Tibial artery (tissue), 4 donors: ENCODE results near the gene DVL2.

ENCODE experiments used
- DNase-seq, 2 donors: peaks; one replicate each; pipeline ENCODE4 v3.0.0-alpha.2; 2019
- H3K27ac ChIP-seq, 2 donors: fragments of 200-600 bp; sonication (generic) in 1 of 2; 1 replicate in 1 of 2; 2 replicates in 1 of 2; pipeline ENCODE4 v1.5.1; 2018 to 2019; ENCODE audit warnings: mild to moderate bottlenecking in 1 of 2
- H3K27me3 ChIP-seq, 2 donors: fragments of 200-600 bp; sonication (generic) in 1 of 2; one replicate each; pipeline versions ENCODE4 v1.5.1 to v1.6.0; 2016 to 2019
- H3K36me3 ChIP-seq, 3 donors: fragments of 200-600 bp; sonication (generic) in 2 of 3; one replicate each; pipeline ENCODE4 v1.5.1; 2016 to 2019; ENCODE audit warnings: mild to moderate bottlenecking in 2 of 3
- H3K4me1 ChIP-seq, 4 donors: fragments of 200-600 bp; sonication (generic) in 2 of 4; 1 replicate in 3 of 4; 2 replicates in 1 of 4; pipeline ENCODE4 v1.5.1; 2016 to 2019
- H3K4me3 ChIP-seq, 2 donors: fragments of 200-600 bp; sonication (generic) in 1 of 2; 1 replicate in 1 of 2; 2 replicates in 1 of 2; pipeline ENCODE4 v1.5.1; 2018 to 2019; ENCODE audit warnings: mild to moderate bottlenecking in 2 of 2
- H3K9me3 ChIP-seq, 3 donors: fragments of 200-600 bp; sonication (generic) in 1 of 3; one replicate each; pipeline ENCODE4 v1.5.1; 2016 to 2019
- intact Hi-C: fragments of 100-400 bp; cut with DNase I; formaldehyde crosslinking; loops from one replicate; pipeline ENCODE4 v1.15.0; 2023; ENCODE audit warnings: low total_unique reads
- TF ChIP-seq, protein P1 (sequence below), 2 experiments: fragments of 200-600 bp in 1 of 2; fragments of 450-650 bp in 1 of 2; IDR thresholded peaks; one replicate each; pipeline ENCODE4 v1.5.1; 2017 to 2019; ENCODE audit warnings: antibody characterized with exemption in 2 of 2, mild to moderate bottlenecking in 1 of 2, moderate library complexity in 1 of 2

DVL2 gene

DNA sequence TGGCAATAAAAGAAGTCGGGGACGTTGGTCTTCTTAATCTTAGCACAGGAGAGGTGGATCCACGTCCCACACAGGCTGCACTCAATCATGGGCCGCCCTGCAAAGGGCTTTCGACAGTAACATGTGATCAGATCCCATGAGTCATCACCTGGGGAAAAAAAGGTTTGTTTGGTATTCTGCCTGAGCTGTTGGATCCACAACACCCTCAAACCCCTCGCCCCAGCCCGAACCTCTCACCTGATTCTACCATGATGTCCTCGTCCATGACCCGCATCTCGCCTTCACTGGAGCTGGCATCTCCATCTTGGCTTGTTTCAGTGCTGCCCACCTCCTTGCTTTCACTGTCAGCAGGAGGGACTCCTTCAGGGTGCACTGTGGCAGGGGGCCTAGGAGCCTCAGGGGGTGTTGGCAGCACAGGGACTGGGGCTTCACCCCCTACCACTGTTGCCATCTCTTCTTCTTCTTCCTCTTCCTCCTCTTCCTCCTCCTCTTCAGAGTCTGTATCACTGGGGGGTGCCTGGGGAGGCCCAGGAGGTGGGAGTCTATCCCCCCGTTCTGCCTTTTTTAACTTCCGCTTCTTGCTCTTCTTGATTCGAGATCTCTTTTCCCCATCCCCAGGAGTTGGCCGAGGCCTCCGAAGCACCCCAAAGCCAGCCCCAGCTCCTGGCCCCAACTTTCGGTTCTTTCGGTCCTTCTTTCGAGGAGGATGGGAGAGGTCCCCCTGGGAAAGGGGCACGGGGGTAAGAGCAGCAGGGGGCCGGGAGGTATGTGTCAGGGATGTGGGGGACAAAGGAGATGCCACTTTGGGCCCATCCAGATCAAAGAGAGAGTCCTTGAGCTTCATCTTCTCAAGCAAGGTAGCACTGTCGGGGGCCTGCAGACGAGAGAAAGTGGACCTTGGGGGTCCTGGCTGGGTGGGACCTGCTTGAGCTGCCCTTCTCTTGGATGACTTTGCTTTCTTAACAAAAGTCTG lies 1.7 kb upstream of the DVL2 start:
- Histone ChIP-seq H3K27ac (peak overlapping the region in 1 of 2 donors; percentile 12), H3K4me3 (no peak overlapping the region), H3K36me3 (peaks cover 10 to 27% (median 21%) of the 10 kb centered on the region in 3 donors), H3K9me3 (no peaks in the 10 kb centered on the region), H3K27me3 (no peaks in the 10 kb centered on the region), H3K4me1 (peaks cover 0 to 66% (median 46%) of the 10 kb centered on the region in 4 donors)
- TF ChIP-seq, protein P1, sequence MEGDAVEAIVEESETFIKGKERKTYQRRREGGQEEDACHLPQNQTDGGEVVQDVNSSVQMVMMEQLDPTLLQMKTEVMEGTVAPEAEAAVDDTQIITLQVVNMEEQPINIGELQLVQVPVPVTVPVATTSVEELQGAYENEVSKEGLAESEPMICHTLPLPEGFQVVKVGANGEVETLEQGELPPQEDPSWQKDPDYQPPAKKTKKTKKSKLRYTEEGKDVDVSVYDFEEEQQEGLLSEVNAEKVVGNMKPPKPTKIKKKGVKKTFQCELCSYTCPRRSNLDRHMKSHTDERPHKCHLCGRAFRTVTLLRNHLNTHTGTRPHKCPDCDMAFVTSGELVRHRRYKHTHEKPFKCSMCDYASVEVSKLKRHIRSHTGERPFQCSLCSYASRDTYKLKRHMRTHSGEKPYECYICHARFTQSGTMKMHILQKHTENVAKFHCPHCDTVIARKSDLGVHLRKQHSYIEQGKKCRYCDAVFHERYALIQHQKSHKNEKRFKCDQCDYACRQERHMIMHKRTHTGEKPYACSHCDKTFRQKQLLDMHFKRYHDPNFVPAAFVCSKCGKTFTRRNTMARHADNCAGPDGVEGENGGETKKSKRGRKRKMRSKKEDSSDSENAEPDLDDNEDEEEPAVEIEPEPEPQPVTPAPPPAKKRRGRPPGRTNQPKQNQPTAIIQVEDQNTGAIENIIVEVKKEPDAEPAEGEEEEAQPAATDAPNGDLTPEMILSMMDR (IDR thresholded peaks at IDR 0.05), result no peak
- DNase-seq, result no peak
- intact Hi-C loops, result no loop called here

DNA sequence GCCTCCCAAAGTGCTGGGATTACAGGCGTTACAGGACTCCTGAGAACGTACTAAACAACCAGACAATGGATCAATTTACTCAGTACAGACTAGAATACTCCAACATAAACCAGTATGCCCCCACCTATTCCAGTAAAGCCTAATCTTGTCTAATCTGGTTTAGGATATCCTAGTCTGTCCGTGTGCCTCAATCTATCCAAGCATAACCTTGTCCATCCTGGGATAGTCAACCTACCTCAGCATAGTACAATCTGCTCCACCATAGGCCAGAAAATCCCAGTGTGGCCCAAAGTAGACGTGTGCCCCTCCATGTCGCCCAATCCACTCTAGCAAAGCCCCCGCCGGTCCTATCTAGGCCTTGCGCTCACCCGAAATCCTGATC lies 625 bp downstream of the DVL2 start:
- Histone ChIP-seq H3K4me1 (peaks cover 0 to 53% (median 33%) of the 10 kb centered on the region in 4 donors), H3K27me3 (no peaks in the 10 kb centered on the region), H3K4me3 (peak overlapping the region; percentile 78 to 92), H3K36me3 (peaks cover 15 to 38% (median 31%) of the 10 kb centered on the region in 3 donors), H3K27ac (peak overlapping the region; percentile 81 to 88), H3K9me3 (no peaks in the 10 kb centered on the region)
- DNase-seq, result no peak
- intact Hi-C loops, result no loop called here
- TF ChIP-seq, protein P1 (IDR thresholded peaks at IDR 0.05), result no peak

DNA sequence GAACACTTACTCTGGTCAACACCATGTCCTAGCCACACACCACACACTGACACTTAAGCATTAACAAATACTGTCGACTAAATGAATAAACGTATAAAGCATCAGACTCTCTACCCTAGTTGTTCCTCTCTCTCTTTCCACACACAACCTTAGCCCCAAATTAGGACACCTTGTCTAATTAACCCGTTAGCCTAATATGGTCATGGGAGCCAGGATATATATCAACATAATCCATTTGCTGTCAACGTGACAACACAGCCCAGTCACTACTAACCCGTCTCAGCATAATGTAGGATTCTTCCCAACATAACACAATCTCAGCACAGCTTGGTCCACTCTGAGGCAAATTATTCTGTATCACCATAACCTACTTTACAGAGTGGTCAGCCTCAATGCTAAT lies 2.2 kb downstream of the DVL2 start:
- H3K9me3 ChIP-seq, result no peaks in the 10 kb centered on the region
- H3K27me3 ChIP-seq, result no peaks in the 10 kb centered on the region
- peaks cover 0 to 46% (median 28%) of the 10 kb centered on the region in 4 donors for H3K4me1 ChIP-seq
- H3K4me3 ChIP-seq, result no peak overlapping the region
- no peak overlapping the region for H3K27ac ChIP-seq
- TF ChIP-seq, protein P1 (IDR thresholded peaks at IDR 0.05), result no peak
- intact Hi-C loops, result no loop called here
- no peak for DNase-seq
- peaks cover 26 to 54% (median 47%) of the 10 kb centered on the region in 3 donors for H3K36me3 ChIP-seq

DNA sequence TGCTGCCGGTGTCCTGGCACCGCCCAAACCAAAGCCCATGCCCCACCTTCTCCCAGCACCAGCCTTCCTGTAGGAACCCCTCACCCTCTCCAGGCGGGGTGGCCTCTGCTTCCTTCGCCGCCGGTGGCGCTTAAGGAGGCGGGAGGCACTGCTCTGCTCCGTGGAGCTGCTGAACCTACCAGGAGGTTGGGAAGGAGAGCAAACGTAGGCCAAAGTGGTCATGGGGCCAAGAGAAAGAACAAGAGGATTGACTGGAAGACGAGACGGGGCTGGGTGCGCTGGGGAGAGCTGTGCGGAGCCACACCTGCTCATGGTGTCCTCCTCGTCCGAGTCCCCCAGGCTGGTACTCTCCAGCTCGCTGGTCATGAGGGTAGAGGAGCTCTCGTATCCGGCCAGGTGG lies 4.8 kb downstream of the DVL2 start:
- Histone ChIP-seq H3K4me3 (no peak overlapping the region), H3K36me3 (peaks cover 43 to 62% (median 59%) of the 10 kb centered on the region in 3 donors), H3K9me3 (no peaks in the 10 kb centered on the region), H3K4me1 (peaks cover 0 to 30% (median 19%) of the 10 kb centered on the region in 4 donors), H3K27ac (no peak overlapping the region), H3K27me3 (no peaks in the 10 kb centered on the region)
- no peak for DNase-seq
- TF ChIP-seq, protein P1 (IDR thresholded peaks at IDR 0.05), result no peak
- intact Hi-C loops, result no loop called here

DNA sequence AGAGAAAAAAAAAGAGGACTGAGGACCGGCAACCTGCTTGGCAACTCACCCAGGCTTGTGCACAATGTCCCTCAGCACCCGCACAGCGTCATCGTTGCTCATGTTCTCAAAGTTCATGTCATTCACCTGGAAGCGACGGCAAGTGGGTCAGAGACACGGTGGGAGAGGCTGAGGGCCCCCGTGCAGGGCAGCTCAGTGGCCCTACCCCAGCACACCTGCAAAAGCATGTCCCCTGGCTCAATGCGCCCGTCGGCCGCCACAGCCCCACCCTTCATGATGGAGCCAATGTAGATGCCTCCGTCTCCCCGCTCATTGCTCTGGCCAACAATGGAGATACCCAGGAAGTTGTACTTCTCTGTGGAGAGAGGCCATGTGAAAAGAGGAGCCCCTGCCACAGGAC lies 5.4 kb downstream of the DVL2 start:
- no peaks in the 10 kb centered on the region for H3K9me3 ChIP-seq
- TF ChIP-seq, protein P1 (IDR thresholded peaks at IDR 0.05), result no peak
- intact Hi-C loops, result no loop called here
- H3K4me1 ChIP-seq, result peaks cover 0 to 30% (median 19%) of the 10 kb centered on the region in 4 donors
- no peak overlapping the region for H3K27ac ChIP-seq
- H3K4me3 ChIP-seq, result no peak overlapping the region
- peaks cover 49 to 68% (median 65%) of the 10 kb centered on the region in 3 donors for H3K36me3 ChIP-seq
- DNase-seq, result no peak
- no peaks in the 10 kb centered on the region for H3K27me3 ChIP-seq
